Breast epithelium (tissue), 3 donors: ENCODE results near the gene DSTYK.

Experiments
- POLR2AphosphoS5 ChIP-seq, 3 donors: sonication (generic); formaldehyde crosslinking; IDR thresholded peaks; one replicate each; pipeline ENCODE4 v1.6.1; 2017; ENCODE audit warnings: antibody characterized with exemption in 3 of 3
- TF ChIP-seq, protein P1 (sequence below), 3 donors: fragments of 450-650 bp; IDR thresholded peaks; one replicate each; pipeline ENCODE4 v1.5.1; 2016 to 2017; ENCODE audit warnings: antibody characterized with exemption in 3 of 3, mild to moderate bottlenecking in 3 of 3, moderate library complexity in 3 of 3

DNA sequence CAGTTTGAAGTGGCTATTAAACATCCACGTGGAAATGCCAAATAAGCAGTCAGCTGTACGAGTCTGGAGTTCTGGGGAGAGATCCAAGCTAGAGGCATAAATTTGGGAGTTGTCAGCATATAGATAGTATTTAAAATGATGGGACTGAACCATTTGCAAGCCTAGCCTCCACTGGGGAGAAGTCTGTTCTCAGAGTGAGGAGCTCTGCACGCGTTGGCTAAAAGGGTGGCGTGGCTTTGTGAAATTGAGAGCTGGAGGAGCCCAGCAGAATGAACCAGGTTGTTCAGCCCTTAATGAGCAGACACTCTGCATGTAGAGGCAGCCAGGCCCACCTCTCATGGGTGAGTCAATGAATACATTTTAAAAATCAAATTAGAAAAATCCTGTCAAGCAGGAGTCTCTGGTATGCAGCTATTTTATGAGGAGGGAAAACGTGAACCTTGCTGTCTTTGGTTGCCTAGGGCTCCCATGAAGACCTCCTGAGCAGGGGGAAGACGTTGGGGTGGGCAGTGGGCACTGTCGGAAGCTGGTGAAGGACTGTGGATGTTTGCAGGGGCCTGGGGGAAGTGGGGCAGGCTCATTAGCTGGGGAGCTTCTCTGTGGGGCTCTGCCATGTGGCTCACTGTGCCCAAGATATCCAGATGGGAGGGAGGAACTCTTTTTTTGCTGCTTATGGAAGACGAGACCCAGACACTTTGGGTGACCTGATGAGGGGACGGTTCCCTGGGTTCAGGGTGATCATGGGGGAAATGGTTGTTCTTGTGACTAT is 35.0 kb upstream of the DSTYK start:
- TF ChIP-seq, protein P1, sequence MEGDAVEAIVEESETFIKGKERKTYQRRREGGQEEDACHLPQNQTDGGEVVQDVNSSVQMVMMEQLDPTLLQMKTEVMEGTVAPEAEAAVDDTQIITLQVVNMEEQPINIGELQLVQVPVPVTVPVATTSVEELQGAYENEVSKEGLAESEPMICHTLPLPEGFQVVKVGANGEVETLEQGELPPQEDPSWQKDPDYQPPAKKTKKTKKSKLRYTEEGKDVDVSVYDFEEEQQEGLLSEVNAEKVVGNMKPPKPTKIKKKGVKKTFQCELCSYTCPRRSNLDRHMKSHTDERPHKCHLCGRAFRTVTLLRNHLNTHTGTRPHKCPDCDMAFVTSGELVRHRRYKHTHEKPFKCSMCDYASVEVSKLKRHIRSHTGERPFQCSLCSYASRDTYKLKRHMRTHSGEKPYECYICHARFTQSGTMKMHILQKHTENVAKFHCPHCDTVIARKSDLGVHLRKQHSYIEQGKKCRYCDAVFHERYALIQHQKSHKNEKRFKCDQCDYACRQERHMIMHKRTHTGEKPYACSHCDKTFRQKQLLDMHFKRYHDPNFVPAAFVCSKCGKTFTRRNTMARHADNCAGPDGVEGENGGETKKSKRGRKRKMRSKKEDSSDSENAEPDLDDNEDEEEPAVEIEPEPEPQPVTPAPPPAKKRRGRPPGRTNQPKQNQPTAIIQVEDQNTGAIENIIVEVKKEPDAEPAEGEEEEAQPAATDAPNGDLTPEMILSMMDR (IDR thresholded peaks at IDR 0.05): no peak
- TF ChIP-seq POLR2AphosphoS5 (IDR thresholded peaks at IDR 0.05): no peak
